Measurements from ENCODE around the gene INTS3. TPM values are rescaled to one million over a fixed set of nuclear protein-coding genes. Genes with fewer than 3 reads are reported as not detected.

Gene INTS3
- total RNA-seq, 2 donors from 2014 or later: 21.8 to 26.7 TPM

GRCh38 chr1:153682730-153683129, 45.1 kb upstream of the INTS3 start:
- TF ChIP-seq, protein P1, sequence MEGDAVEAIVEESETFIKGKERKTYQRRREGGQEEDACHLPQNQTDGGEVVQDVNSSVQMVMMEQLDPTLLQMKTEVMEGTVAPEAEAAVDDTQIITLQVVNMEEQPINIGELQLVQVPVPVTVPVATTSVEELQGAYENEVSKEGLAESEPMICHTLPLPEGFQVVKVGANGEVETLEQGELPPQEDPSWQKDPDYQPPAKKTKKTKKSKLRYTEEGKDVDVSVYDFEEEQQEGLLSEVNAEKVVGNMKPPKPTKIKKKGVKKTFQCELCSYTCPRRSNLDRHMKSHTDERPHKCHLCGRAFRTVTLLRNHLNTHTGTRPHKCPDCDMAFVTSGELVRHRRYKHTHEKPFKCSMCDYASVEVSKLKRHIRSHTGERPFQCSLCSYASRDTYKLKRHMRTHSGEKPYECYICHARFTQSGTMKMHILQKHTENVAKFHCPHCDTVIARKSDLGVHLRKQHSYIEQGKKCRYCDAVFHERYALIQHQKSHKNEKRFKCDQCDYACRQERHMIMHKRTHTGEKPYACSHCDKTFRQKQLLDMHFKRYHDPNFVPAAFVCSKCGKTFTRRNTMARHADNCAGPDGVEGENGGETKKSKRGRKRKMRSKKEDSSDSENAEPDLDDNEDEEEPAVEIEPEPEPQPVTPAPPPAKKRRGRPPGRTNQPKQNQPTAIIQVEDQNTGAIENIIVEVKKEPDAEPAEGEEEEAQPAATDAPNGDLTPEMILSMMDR (IDR thresholded peaks at IDR 0.05): no peak
- Histone ChIP-seq H3K4me1 (peaks cover 0 to 26% of the 10 kb centered on the region in 2 donors), H3K36me3 (no peaks in the 10 kb centered on the region)

DNA sequence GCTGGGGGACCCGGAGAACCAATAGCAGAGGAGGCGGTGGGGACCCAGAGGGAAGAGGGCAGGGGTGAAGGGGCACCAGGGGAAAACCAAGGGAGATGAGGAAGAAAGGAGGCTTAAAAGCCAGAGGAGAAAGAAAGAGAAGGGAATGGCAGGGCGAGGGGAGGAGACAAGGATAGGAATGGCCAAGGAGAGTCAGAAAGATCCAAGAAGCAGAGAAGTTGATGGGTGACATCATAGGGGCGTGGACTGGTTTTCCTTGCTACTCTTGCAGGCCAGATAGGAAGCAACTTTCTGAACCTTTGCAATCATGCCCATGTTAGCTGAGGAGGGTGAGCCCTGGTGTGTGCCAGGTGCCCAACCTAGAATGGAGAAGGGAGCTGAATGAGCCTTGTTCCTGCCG, 44.0 kb upstream of the INTS3 start:
- DNase-seq (ENCODE audit: low spot score): no peak
- Histone ChIP-seq H3K4me1 (peaks cover 0 to 15% of the 10 kb centered on the region in 2 donors), H3K27ac (no peak overlapping the region), H3K27me3 (no peaks in the 10 kb centered on the region), H3K36me3 (peaks cover 10% of the 10 kb centered on the region), H3K9me3 (no peaks in the 10 kb centered on the region), H3K4me3 (no peak overlapping the region)
- TF ChIP-seq, protein P1 (IDR thresholded peaks at IDR 0.05): no peak

More at GRCh38 chr1:153682730-153683129, 45.1 kb upstream of the INTS3 start:
- DNase-seq (ENCODE audit: low spot score): no peak
- Histone ChIP-seq H3K27ac (no peak overlapping the region), H3K4me3 (no peak overlapping the region), H3K27me3 (no peaks in the 10 kb centered on the region), H3K9me3 (no peaks in the 10 kb centered on the region)

- DNase-seq (ENCODE audit: low spot score): no peak
- Histone ChIP-seq H3K4me3 (no peak overlapping the region), H3K27ac (no peak overlapping the region), H3K4me1 (peaks cover 0 to 5% of the 10 kb centered on the region in 2 donors), H3K27me3 (no peaks in the 10 kb centered on the region), H3K9me3 (no peaks in the 10 kb centered on the region), H3K36me3 (peaks cover 11% of the 10 kb centered on the region)
- TF ChIP-seq, protein P1 (IDR thresholded peaks at IDR 0.05): no peak
These were observed 43.0 kb upstream of the INTS3 start for GRCh38 chr1:153684892-153685291.

DNA sequence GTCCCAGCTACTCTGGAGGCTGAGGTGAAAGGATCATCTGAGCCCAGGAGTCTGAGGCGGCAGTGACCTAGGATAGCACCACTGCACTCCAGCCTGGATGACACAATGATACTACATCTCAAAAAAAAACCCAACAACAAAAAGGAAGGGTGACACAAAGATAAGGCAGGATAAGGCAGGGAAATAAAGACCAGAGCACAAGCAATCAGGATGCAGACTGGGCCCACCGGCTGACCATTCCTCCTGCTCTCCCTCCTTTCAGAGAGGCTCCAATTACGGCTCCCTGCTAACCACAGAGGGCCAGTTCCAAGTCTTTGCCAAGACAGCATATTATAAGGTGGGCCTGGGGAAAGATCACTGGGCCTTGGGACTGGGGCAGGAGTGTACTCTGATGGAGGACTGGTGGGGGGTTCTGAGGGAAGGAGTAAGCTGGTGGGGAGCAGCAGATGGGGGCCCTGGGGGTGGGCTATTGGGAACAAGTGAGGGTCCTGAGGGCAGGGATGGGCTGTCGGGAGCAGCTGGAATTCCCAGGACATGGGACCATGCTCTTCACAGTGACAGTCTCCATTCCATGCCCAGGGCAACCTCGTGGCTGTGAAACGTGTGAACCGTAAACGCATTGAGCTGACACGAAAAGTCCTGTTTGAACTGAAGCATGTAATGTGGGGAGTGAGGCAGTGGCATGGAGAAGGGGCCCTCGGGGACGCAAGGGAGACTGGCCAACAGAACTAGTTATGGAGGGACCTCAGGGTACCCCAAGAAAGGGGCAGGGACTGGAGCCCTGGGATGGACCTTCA, 42.1 kb upstream of the INTS3 start:
- Histone ChIP-seq H3K4me1 (no peaks in the 10 kb centered on the region), H3K27ac (no peak overlapping the region), H3K9me3 (no peaks in the 10 kb centered on the region), H3K4me3 (no peak overlapping the region), H3K27me3 (no peaks in the 10 kb centered on the region), H3K36me3 (peaks cover 11% of the 10 kb centered on the region)
- TF ChIP-seq, protein P1 (IDR thresholded peaks at IDR 0.05): no peak
- DNase-seq (ENCODE audit: low spot score): no peak

- DNase-seq (ENCODE audit: low spot score): no peak
- Histone ChIP-seq H3K9me3 (no peaks in the 10 kb centered on the region), H3K4me3 (no peak overlapping the region), H3K27ac (no peak overlapping the region), H3K27me3 (no peaks in the 10 kb centered on the region), H3K4me1 (no peaks in the 10 kb centered on the region), H3K36me3 (peaks cover 11% of the 10 kb centered on the region)
- TF ChIP-seq, protein P1 (IDR thresholded peaks at IDR 0.05): no peak
These were observed 40.3 kb upstream of the INTS3 start for GRCh38 chr1:153687346-153688125.

Data from right atrium auricular region (tissue), 2 donors.